GM18951 (cell line): ENCODE results near the gene GLOD4.

Source experiments
- POLR2A ChIP-seq: IDR thresholded peaks from 4 replicates; pipeline ENCODE4 v1.6.1; 2011; ENCODE audit warnings: mild to moderate bottlenecking; ENCODE audit not compliant: insufficient read length, insufficient read depth; ENCODE audit errors: extremely low read depth
- in situ Hi-C: fragments of 300-500 bp; cut with MboI; formaldehyde crosslinking; loops from one replicate; pipeline ENCODE4 v1.12.0; 2022; ENCODE audit warnings: low sequenced_read_pairs, mixed read lengths, inconsistent platforms; ENCODE audit not compliant: unreplicated experiment

The GLOD4 gene

DNA sequence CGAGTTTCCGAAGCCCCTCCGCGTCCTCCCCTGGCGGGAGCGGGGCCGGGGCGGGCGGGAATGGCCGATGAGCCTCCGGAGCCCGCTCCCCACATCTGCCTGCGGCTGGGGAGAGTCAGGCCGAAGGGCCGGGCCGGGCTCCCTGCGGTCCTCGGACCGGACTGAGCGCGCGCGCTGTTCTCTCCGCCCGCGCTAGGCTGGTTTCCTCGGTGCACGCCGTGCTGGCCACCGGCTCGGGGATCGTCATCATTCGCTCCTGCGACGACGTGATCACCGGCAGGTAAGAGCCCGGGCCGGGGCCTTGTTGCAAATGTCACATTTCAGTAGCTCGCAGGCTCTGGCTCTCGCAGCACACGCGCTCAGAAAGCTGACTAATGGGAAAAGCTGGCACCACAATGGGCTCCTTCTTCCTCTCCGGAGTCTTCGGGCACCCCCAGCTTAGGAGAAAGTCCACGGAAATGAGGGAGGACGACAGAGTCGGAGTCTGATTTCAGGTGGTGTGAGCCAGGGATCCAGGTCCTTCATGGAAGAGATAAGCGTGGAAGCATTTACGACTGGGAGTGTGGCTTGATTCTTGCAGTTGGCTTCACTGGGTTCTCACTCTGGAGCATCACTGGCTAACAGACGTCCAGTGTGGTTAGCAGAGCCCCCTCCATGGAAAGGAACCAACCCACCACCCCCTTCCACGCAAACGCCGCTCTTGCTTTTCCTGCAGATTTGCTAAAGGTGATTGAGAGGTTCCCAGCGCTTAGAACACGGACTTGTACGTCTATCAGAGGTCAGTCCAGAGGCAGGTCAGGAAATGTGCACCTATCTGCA, 49.0 kb downstream of the GLOD4 start:
- peak; percentile 32 for TF ChIP-seq POLR2A
- in situ Hi-C loops: no loop called here

- peak; percentile 51 for TF ChIP-seq POLR2A
- in situ Hi-C loops: no loop called here
Measured at GRCh38 chr17:732067-732901, 49.8 kb downstream of the GLOD4 start, which contains the start of gene TLCD3A. Gene TLCD3A, plus strand, starts transcription at chr17:732596. Its CDS starts 52 bp downstream, at chr17:732648.

- in situ Hi-C loops: no loop called here
- TF ChIP-seq POLR2A: no peak
Measured at GRCh38 chr17:731644-732066, 50.4 kb downstream of the GLOD4 start.

DNA sequence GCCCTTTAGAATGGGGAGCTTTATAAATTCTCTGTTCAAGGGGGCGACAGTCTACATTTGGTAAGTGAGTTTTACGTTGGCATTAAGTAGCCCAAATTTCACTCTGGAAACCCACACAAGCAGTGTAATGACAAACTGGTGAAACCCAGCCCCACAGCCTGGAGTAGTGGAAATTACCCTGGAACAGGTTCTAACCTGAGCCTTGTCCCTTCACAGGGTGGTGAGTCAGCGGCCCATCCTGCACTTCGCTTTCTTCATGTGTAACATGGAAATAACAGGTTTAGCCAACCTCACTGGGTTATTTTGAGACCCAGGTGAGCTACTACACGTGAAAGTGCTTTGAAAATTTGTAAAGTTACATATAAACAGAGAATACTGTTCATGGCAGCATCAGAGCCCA, 53.2 kb downstream of the GLOD4 start:
- in situ Hi-C loops: no loop called here
- no peak for TF ChIP-seq POLR2A

DNA sequence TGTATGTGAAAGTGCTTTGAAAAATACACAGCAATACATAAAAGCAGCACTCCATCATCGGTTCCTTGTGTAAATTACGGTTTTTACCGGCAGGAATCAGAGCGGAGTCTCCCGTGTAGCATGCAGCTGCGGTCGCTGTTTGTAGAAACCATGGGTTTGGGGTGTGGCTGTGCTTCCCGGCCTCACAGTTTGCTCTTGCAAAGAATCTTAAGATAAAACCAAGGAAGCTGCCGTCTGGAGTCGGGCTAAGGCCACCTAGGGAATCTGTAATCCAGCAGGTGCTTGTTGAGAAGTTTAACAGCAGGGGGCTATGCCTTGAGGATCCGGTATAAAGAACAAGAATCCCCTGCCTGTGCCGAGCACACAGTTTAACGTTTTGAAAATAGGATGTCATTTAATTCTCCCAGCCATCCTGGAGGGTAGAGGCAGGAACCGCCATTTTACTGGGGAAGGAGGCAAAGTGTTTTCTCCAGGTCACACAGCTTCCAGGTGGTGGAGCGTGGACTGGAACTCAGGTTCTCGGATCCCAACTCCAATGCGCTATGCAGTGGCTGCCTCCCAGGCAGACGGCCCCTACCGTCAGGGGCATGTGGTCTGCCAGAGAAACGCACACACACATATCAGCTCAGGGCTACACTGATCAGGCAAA, 55.7 kb downstream of the GLOD4 start:
- no peak for TF ChIP-seq POLR2A
- in situ Hi-C loops: no loop called here

DNA sequence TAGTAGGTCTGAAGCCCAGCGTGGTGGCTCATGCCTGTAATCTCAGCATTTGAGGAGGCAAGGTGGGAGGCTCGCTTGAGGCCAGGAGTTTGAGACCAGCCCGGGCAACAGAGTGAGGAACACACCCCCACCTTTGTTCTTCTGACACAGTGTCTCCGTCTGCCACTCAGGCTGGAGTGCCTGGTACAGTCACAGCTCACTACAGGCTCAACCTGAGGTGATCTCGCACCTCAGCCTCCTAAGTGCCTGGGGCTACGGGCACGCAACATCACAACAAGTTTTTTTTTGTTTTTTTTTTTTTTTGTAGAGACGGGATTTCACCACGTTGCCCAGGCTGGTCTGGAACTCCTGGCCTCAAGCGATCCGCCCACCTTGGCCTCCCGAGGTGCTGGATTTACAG, 56.3 kb downstream of the GLOD4 start:
- in situ Hi-C loops: no loop called here
- no peak for TF ChIP-seq POLR2A

DNA sequence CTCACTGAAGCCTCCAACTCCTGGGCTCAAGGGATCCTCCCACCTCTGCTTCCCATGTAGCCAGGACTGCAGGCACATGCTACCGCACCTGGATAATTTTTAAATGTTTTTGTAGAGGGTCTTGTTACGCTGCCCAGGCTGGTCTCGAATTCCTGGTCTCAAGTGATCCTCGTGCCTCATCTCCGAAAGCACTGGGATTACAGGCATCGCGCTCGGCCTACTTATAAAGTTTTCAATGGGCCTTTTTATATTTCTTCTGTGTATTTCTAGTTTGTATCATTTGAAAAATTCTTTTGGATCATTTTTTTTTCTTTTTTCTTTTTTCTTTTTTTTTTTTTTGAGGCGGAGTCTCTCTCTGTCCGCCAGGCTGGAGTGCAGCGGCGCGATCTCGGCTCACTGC, 57.0 kb downstream of the GLOD4 start:
- in situ Hi-C loops: no loop called here
- TF ChIP-seq POLR2A: no peak

GRCh38 chr17:721540-721937, 60.5 kb downstream of the GLOD4 start:
- in situ Hi-C loops: no loop called here
- TF ChIP-seq POLR2A: no peak

GRCh38 chr17:720706-721539, 61.2 kb downstream of the GLOD4 start:
- no peak for TF ChIP-seq POLR2A
- in situ Hi-C loops: no loop called here

- no peak for TF ChIP-seq POLR2A
- in situ Hi-C loops: no loop called here
Measured at GRCh38 chr17:718075-718474, 64.0 kb downstream of the GLOD4 start.
